Esophagus muscularis mucosa (tissue), 4 donors: ENCODE results near the gene PRR20G. TPM values are rescaled to one million over a fixed set of nuclear protein-coding genes. Genes with fewer than 3 reads are reported as not detected.

ENCODE experiments used
- DNase-seq: peaks from one replicate; pipeline ENCODE4 v3.0.0-alpha.2; 2017; ENCODE audit errors: extremely low spot score
- H3K27ac ChIP-seq, 4 donors: fragments of 200-600 bp; sonication (generic); replicated peaks in 1 of 4; 1 replicate in 3 of 4; 2 replicates in 1 of 4; pipeline ENCODE4 v1.5.1; 2016 to 2019; ENCODE audit warnings: mild to moderate bottlenecking in 1 of 4
- H3K27me3 ChIP-seq, 4 donors: fragments of 200-600 bp; sonication (generic); one replicate each; pipeline versions ENCODE4 v1.5.1 to v1.6.0; 2016 to 2019
- H3K36me3 ChIP-seq, 4 donors: fragments of 200-600 bp; sonication (generic); one replicate each; pipeline ENCODE4 v1.5.1; 2016 to 2019
- H3K4me1 ChIP-seq, 4 donors: fragments of 200-600 bp; sonication (generic); one replicate each; pipeline ENCODE4 v1.5.1; 2016 to 2019
- H3K4me3 ChIP-seq, 4 donors: fragments of 200-600 bp; sonication (generic); 1 replicate in 2 of 4; 2 replicates in 2 of 4; pipeline ENCODE4 v1.5.1; 2016 to 2019; ENCODE audit warnings: mild to moderate bottlenecking in 4 of 4, moderate library complexity in 1 of 4
- H3K9me3 ChIP-seq, 4 donors: fragments of 200-600 bp; sonication (generic); 1 replicate in 3 of 4; 2 replicates in 1 of 4; pipeline ENCODE4 v1.5.1; 2016 to 2019
- EP300 ChIP-seq: sonication (generic); formaldehyde crosslinking; IDR thresholded peaks from one replicate; pipeline ENCODE4 v1.6.1; 2017; ENCODE audit warnings: antibody characterized with exemption
- POLR2A ChIP-seq: fragments of 450-650 bp; IDR thresholded peaks from one replicate; pipeline ENCODE4 v1.6.1; 2017; ENCODE audit warnings: antibody characterized with exemption, moderate library complexity, mild to moderate bottlenecking, low read depth
- POLR2AphosphoS5 ChIP-seq, 2 donors: sonication (generic); formaldehyde crosslinking; IDR thresholded peaks; one replicate each; pipeline ENCODE4 v1.6.1; 2017; ENCODE audit warnings: antibody characterized with exemption in 2 of 2
- WGBS: methylation state at CpG from one replicate; pipeline ENCODE4 v1.1.5; 2018; 5-methylcytosine and 5-hydroxymethylcytosine counted together
- intact Hi-C: fragments of 100-400 bp; cut with DNase I; formaldehyde crosslinking; loops from one replicate; pipeline ENCODE4 v1.15.1; 2023
- total RNA-seq, 4 donors: library from RNA; depleted of rRNA; stranded (reverse); fragments of >200 nt; gene quantifications; one replicate each; pipeline versions ENCODE4 v1.1.0 to v1.2.1, GENCODE V29; 2016
- TF ChIP-seq, protein P1 (sequence below), 3 experiments: fragments of 200-600 bp in 2 of 3; fragments of 450-650 bp in 1 of 3; sonication (generic) in 2 of 3; IDR thresholded peaks; one replicate each; pipeline ENCODE4 v1.5.1; 2017 to 2019; ENCODE audit warnings: antibody characterized with exemption in 3 of 3, mild to moderate bottlenecking in 2 of 3, moderate library complexity in 1 of 3

Gene PRR20G
- total RNA-seq, 4 donors from 2014 or later, result not detected

GRCh38 chr3:127255516-127255915 is 32.3 kb downstream of the PRR20G start:
- Histone ChIP-seq H3K27ac (no peak overlapping the region), H3K9me3 (no peaks in the 10 kb centered on the region), H3K4me1 (peaks cover 0 to 3% (median 0%) of the 10 kb centered on the region in 4 donors), H3K36me3 (no peaks in the 10 kb centered on the region), H3K27me3 (peaks cover 0 to 32% (median 0%) of the 10 kb centered on the region in 4 donors), H3K4me3 (no peak overlapping the region)
- DNase-seq, result peak; percentile 60
- WGBS, result 61% methylated on average over 4 of the region's 4 CpGs
- intact Hi-C loops, result no loop called here
- TF ChIP-seq POLR2AphosphoS5 (IDR thresholded peaks at IDR 0.05) (no peak), EP300 (no peak), POLR2A (no peak)
- TF ChIP-seq, protein P1, sequence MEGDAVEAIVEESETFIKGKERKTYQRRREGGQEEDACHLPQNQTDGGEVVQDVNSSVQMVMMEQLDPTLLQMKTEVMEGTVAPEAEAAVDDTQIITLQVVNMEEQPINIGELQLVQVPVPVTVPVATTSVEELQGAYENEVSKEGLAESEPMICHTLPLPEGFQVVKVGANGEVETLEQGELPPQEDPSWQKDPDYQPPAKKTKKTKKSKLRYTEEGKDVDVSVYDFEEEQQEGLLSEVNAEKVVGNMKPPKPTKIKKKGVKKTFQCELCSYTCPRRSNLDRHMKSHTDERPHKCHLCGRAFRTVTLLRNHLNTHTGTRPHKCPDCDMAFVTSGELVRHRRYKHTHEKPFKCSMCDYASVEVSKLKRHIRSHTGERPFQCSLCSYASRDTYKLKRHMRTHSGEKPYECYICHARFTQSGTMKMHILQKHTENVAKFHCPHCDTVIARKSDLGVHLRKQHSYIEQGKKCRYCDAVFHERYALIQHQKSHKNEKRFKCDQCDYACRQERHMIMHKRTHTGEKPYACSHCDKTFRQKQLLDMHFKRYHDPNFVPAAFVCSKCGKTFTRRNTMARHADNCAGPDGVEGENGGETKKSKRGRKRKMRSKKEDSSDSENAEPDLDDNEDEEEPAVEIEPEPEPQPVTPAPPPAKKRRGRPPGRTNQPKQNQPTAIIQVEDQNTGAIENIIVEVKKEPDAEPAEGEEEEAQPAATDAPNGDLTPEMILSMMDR (IDR thresholded peaks at IDR 0.05), result no peak

- H3K36me3 ChIP-seq, result no peaks in the 10 kb centered on the region
- TF ChIP-seq, protein P1 (IDR thresholded peaks at IDR 0.05), result no peak
- no peak for TF ChIP-seq POLR2AphosphoS5 (IDR thresholded peaks at IDR 0.05)
- TF ChIP-seq EP300, result no peak
- no peak for TF ChIP-seq POLR2A
- no peak overlapping the region for H3K27ac ChIP-seq
- peaks cover 0 to 3% (median 0%) of the 10 kb centered on the region in 4 donors for H3K4me1 ChIP-seq
- no peak overlapping the region for H3K4me3 ChIP-seq
- DNase-seq, result peak; percentile 85
- H3K27me3 ChIP-seq, result peaks cover 0 to 28% (median 0%) of the 10 kb centered on the region in 4 donors
- H3K9me3 ChIP-seq, result no peaks in the 10 kb centered on the region
- 74% methylated on average over 9 of the region's 9 CpGs for WGBS
- intact Hi-C loops, result no loop called here
Measured at GRCh38 chr3:127254730-127255129, 33.1 kb downstream of the PRR20G start.

DNA sequence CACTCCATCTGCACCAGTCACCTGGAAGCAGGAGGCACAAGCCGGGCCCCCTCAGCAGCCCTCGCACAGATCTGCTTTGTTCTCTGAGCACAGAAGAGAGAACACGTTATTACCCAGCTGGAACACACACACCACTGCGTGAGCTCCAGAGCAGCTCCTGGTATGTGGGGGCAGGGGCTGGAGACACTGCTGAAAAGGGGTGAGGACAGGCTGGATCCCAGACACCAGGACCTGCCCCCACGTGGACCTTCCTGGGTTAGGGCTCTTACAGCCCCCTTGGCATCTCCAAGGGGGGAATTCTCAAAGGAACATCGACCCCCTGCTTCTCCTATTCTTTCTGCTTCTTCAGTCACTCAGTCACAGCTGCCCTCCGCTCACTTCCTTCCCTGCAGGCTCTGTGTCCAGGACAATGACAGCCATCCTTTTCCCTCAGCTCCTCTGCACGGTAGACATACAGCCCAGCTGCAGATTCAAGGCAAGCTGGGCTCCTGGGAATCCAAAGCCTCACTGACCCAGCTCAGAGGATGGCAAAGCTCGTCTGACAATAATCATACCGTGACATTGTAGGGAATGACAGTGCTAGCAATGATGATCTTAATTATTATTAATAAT is 33.7 kb downstream of the PRR20G start:
- Histone ChIP-seq H3K4me1 (peaks cover 0 to 3% (median 0%) of the 10 kb centered on the region in 4 donors), H3K27me3 (peaks cover 0 to 22% (median 0%) of the 10 kb centered on the region in 4 donors), H3K4me3 (no peak overlapping the region), H3K9me3 (no peaks in the 10 kb centered on the region), H3K27ac (no peak overlapping the region), H3K36me3 (no peaks in the 10 kb centered on the region)
- TF ChIP-seq POLR2A, result no peak
- TF ChIP-seq POLR2AphosphoS5 (IDR thresholded peaks at IDR 0.05), result no peak
- TF ChIP-seq, protein P1 (IDR thresholded peaks at IDR 0.05), result no peak
- WGBS, result 67% methylated on average over 10 of the region's 10 CpGs
- intact Hi-C loops, result no loop called here
- peak; percentile 87 for DNase-seq

DNA sequence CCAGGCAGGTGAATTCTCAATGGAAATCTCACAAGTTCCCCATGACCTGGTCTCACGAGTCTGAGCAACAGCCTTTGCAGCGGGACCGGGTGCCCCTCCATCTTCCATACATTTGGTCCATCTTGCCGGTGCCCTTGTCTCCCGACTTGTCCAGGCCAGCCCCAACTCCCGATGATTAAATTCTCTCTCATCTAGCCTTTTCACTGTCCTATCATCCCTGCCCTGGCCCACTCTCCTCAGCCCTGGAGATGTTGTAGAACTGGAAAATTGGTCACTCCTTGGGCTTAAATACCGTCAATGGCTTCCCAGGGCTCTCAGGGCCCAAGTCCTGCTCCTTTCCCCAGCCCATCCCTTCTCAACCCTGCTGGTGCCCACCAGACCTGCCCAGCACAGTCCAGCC is 34.4 kb downstream of the PRR20G start:
- Histone ChIP-seq H3K27me3 (peaks cover 0 to 21% (median 0%) of the 10 kb centered on the region in 4 donors), H3K9me3 (no peaks in the 10 kb centered on the region), H3K27ac (no peak overlapping the region), H3K4me3 (no peak overlapping the region), H3K36me3 (no peaks in the 10 kb centered on the region), H3K4me1 (peaks cover 0 to 3% (median 0%) of the 10 kb centered on the region in 4 donors)
- TF ChIP-seq, protein P1 (IDR thresholded peaks at IDR 0.05), result no peak
- TF ChIP-seq EP300 (no peak), POLR2AphosphoS5 (IDR thresholded peaks at IDR 0.05) (no peak)
- DNase-seq, result peak; percentile 74
- intact Hi-C loops, result no loop called here
- 88% methylated on average over 7 of the region's 7 CpGs for WGBS

- no peak overlapping the region for H3K4me3 ChIP-seq
- intact Hi-C loops, result no loop called here
- H3K27ac ChIP-seq, result no peak overlapping the region
- 39% methylated on average over 2 of the region's 2 CpGs for WGBS
- no peak for TF ChIP-seq POLR2A
- no peak for TF ChIP-seq POLR2AphosphoS5 (IDR thresholded peaks at IDR 0.05)
- TF ChIP-seq, protein P1 (IDR thresholded peaks at IDR 0.05), result no peak
- no peak for TF ChIP-seq EP300
- H3K4me1 ChIP-seq, result peaks cover 0 to 3% (median 0%) of the 10 kb centered on the region in 4 donors
- H3K9me3 ChIP-seq, result peaks cover 0 to 7% (median 4%) of the 10 kb centered on the region in 4 donors
- DNase-seq, result peak; percentile 84
- H3K27me3 ChIP-seq, result peaks cover 0 to 15% (median 0%) of the 10 kb centered on the region in 4 donors
- H3K36me3 ChIP-seq, result no peaks in the 10 kb centered on the region
Measured at GRCh38 chr3:127252446-127252845, 35.4 kb downstream of the PRR20G start.
